HFF-Myc (cell line): ENCODE measurements around the gene PPM1N.

ENCODE experiments used
- DNase-seq: peaks from one replicate; pipeline ENCODE4 v3.0.0-alpha.2; 2011; ENCODE audit warnings: low read depth; ENCODE audit errors: extremely low read depth
- H3K4me3 ChIP-seq: replicated peaks from 2 replicates; pipeline ENCODE4 v1.5.1; 2011; ENCODE audit warnings: low read depth, mild to moderate bottlenecking, control low read depth, low read length
- CTCF ChIP-seq: IDR thresholded peaks from 2 replicates; pipeline ENCODE4 v1.5.1; 2012; ENCODE audit warnings: mild to moderate bottlenecking, low read depth, low read length, control low read depth; ENCODE audit errors: missing control alignments

Gene PPM1N

GRCh38 chr19:45470762-45471081 lies 27.5 kb upstream of the PPM1N start:
- DNase-seq = no peak
- no peak for TF ChIP-seq CTCF
- H3K4me3 ChIP-seq = no peak overlapping the region

GRCh38 chr19:45471111-45471930 lies 26.9 kb upstream of the PPM1N start:
- no peak overlapping the region for H3K4me3 ChIP-seq
- no peak for DNase-seq
- TF ChIP-seq CTCF = no peak

GRCh38 chr19:45471931-45472562 lies 26.2 kb upstream of the PPM1N start:
- no peak for TF ChIP-seq CTCF
- H3K4me3 ChIP-seq = no peak overlapping the region
- DNase-seq = no peak

- TF ChIP-seq CTCF = no peak
- no peak overlapping the region for H3K4me3 ChIP-seq
- no peak for DNase-seq
These were observed 25.5 kb upstream of the PPM1N start for GRCh38 chr19:45472563-45473366.

GRCh38 chr19:45473367-45473681 lies 24.9 kb upstream of the PPM1N start:
- no peak for TF ChIP-seq CTCF
- DNase-seq = no peak
- H3K4me3 ChIP-seq = no peak overlapping the region

- no peak for TF ChIP-seq CTCF
- H3K4me3 ChIP-seq = no peak overlapping the region
- DNase-seq = no peak
These were observed 24.3 kb upstream of the PPM1N start for GRCh38 chr19:45473682-45474605.
